ENCODE measurements around the gene TIMM29. TPM values are rescaled to one million over a fixed set of nuclear protein-coding genes. Genes with fewer than 3 reads are reported as not detected.

Gene TIMM29
- total and polyA plus RNA-seq, 9 of the 15 experiments (the other 6 are each of a cell fraction or from before 2014, with no cell fraction given): 2.4 to 29.4 (median 16.3) TPM

- no peak for TF ChIP-seq ZNF197 (CRISPR knock-in tag; IDR thresholded peaks at IDR 0.05; ENCODE audit: low read depth)
- TF ChIP-seq MYNN (IDR thresholded peaks at IDR 0.05): no peak
- no peak for TF ChIP-seq MYNN (CRISPR knock-in tag; IDR thresholded peaks at IDR 0.05)
- no peak for TF ChIP-seq CBFB (CRISPR knock-in tag; IDR thresholded peaks at IDR 0.05)
- no peak for TF ChIP-seq SRSF7 (optimal IDR thresholded peaks at IDR 0.05; ENCODE audit: low read depth, low read length)
- TF ChIP-seq SIN3B (IDR thresholded peaks at IDR 0.05; ENCODE audit: low read depth): peak; percentile 98
- TF ChIP-seq SMARCA4 (IDR thresholded peaks at IDR 0.05): no peak
- TF ChIP-seq CXXC5 (CRISPR knock-in tag; IDR thresholded peaks at IDR 0.05): peak; percentile 75
- peak; percentile 37 for TF ChIP-seq FIP1L1 (IDR thresholded peaks at IDR 0.05; ENCODE audit: low read depth, low read length, poor library complexity, severe bottlenecking)
- TF ChIP-seq ETV6 (IDR thresholded peaks at IDR 0.05; ENCODE audit: borderline replicate concordance in 1 of 2, low read depth in 2 of 2, low read length in 1 of 2): 0 out of 4 replicates have a peak, but pooled peaks of 1 of the 2 experiments have one; percentile 26
- TF ChIP-seq ETV6 (CRISPR knock-in tag; IDR thresholded peaks at IDR 0.05; ENCODE audit: borderline replicate concordance): no peak
- no peak for TF ChIP-seq FOXJ2 (tag; IDR thresholded peaks at IDR 0.05)
- no peak for TF ChIP-seq ATF6 (CRISPR knock-in tag; IDR thresholded peaks at IDR 0.05)
- TF ChIP-seq, protein P1, sequence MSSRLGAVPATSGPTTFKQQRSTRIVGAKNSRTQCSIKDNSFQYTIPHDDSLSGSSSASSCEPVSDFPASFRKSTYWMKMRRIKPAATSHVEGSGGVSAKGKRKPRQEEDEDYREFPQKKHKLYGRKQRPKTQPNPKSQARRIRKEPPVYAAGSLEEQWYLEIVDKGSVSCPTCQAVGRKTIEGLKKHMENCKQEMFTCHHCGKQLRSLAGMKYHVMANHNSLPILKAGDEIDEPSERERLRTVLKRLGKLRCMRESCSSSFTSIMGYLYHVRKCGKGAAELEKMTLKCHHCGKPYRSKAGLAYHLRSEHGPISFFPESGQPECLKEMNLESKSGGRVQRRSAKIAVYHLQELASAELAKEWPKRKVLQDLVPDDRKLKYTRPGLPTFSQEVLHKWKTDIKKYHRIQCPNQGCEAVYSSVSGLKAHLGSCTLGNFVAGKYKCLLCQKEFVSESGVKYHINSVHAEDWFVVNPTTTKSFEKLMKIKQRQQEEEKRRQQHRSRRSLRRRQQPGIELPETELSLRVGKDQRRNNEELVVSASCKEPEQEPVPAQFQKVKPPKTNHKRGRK (tag; IDR thresholded peaks at IDR 0.05): no peak
- no peak for TF ChIP-seq TAL1 (IDR thresholded peaks at IDR 0.05)
- no peak for TF ChIP-seq ZBTB5 (IDR thresholded peaks at IDR 0.05)
- TF ChIP-seq CBX5 (IDR thresholded peaks at IDR 0.05; ENCODE audit: borderline replicate concordance, low read depth): no peak
- TF ChIP-seq MYBL2 (IDR thresholded peaks at IDR 0.05; ENCODE audit: low read depth): no peak
- TF ChIP-seq MYBL2 (CRISPR knock-in tag; IDR thresholded peaks at IDR 0.05; ENCODE audit: borderline replicate concordance): no peak
- peak; percentile 54 for TF ChIP-seq MAX (CRISPR knock-in tag; IDR thresholded peaks at IDR 0.05)
- TF ChIP-seq RNF2 (IDR thresholded peaks at IDR 0.05): peak; percentile 76
- peak; percentile 35; the same call in 1 of the 2 replicates for TF ChIP-seq ATF1 (CRISPR knock-in tag; IDR thresholded peaks at IDR 0.05)
- peak; percentile 77 for TF ChIP-seq ATF1 (tag; IDR thresholded peaks at IDR 0.05)
- TF ChIP-seq, protein P2, sequence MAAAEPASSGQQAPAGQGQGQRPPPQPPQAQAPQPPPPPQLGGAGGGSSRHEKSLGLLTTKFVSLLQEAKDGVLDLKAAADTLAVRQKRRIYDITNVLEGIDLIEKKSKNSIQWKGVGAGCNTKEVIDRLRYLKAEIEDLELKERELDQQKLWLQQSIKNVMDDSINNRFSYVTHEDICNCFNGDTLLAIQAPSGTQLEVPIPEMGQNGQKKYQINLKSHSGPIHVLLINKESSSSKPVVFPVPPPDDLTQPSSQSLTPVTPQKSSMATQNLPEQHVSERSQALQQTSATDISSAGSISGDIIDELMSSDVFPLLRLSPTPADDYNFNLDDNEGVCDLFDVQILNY (CRISPR knock-in tag; IDR thresholded peaks at IDR 0.05): no peak
Measured at GRCh38 chr19:10928563-10929401, at the start of gene TIMM29, which contains the start of gene YIPF2 (continued).

Data from K562 (cell line).